ENCODE measurements around the gene SPDYE18.
"Not testable (repeated sequence)": the region's sequence is repeated elsewhere in the genome, so short reads cannot be mapped to it uniquely, and the experiment has no call there.

- not testable (repeated sequence) for TF ChIP-seq CTCF, EZH2phosphoT487 (IDR thresholded peaks at IDR 0.05; ENCODE audit: low read length)
Measured at GRCh38 chr7:77108362-77108761, 46.0 kb upstream of the SPDYE18 start.
